GM12892 (cell line): ENCODE results near the gene SUSD1.

Source experiments
- POLR2A ChIP-seq: IDR thresholded peaks from 2 replicates; pipeline ENCODE4 v1.6.1; 2011; ENCODE audit warnings: low read depth, low read length, control low read depth
- POLR2AphosphoS5 ChIP-seq: IDR thresholded peaks from 2 replicates; pipeline ENCODE4 v1.6.1; 2011; ENCODE audit warnings: low read depth, low read length, control low read depth

DNA sequence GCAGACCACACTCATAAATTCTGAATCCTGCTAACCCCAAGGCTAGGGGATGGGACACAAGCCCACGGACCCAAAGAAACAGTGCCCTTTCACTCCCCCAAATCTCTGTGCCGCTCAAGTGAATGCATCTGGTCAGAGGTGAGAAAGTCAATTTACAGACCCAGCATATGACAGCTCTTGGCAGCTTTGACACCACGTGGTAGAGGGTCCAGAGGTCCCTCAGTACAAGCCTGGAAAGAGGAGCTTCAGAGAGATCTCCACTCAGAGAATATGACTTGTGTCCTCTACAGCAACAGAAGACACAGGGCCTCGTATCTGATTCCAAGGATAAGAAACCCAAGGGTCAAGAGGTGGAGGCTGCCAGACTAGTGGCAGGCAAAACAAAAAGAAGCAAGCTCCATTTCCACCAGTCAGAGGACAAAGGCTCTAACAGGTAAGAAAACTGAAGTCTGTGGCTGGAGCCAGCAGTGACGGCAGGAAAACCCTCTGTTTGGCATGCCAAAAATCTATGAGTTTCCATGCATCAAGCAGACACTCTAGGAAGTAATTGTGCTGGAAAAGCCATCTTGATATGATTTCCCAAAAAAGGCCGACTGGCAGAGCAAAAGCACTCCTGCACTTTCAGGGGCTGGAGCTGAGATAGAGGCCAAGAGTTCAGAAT lies 139.8 kb downstream of the SUSD1 start:
- TF ChIP-seq POLR2A (no peak), POLR2AphosphoS5 (no peak)
